C4-2B (cell line): Measurements from ENCODE around the gene ILKAP.

Source experiments
- ZFX ChIP-seq: fragments of 450-650 bp; IDR thresholded peaks from 2 replicates; pipeline ENCODE4 v1.6.1; 2017
- TF ChIP-seq, protein P1 (sequence below): fragments of 450-650 bp; conservative IDR thresholded peaks from 2 replicates; pipeline ENCODE4 v1.5.1; 2017; ENCODE audit warnings: mild to moderate bottlenecking

DNA sequence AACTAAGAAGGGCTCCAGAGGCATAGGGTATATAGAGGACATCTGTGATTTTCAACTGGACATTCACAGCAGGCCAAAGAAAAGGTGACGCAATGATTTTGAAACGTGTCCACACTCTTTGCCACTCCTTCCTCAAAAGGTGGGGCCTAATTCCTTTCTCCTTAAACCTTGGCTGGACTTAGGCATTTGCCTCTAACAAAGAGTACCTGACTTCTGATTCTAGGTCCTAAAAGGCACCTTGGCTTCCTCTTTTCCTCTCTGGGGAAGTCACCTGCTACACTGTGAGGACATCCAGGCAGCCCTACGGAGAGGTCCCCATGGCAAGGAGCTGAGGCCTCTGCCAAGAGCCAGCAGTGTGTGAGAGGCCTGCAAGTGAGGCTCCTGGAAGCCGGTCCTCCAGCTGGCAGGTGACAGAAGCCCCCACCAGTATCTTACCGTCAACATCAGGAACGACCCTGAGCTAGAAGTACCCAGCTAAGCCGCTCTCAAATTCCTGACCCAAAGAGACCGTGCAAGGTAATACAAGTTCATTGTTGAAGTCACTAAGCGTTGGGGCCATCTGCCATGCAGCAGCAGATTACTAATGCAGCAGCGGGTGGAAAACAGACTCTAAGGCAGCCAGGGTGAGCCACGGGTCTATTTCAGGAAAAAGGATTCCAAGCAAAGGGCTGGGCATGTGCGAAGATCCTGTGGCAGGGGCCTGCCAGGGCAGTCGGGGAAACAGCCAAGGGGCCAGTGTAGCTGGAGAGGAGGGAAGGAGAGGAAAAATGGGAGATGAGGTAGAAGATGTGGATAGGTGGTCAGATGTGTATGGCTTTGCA is 43.7 kb upstream of the ILKAP start:
- TF ChIP-seq, protein P1, sequence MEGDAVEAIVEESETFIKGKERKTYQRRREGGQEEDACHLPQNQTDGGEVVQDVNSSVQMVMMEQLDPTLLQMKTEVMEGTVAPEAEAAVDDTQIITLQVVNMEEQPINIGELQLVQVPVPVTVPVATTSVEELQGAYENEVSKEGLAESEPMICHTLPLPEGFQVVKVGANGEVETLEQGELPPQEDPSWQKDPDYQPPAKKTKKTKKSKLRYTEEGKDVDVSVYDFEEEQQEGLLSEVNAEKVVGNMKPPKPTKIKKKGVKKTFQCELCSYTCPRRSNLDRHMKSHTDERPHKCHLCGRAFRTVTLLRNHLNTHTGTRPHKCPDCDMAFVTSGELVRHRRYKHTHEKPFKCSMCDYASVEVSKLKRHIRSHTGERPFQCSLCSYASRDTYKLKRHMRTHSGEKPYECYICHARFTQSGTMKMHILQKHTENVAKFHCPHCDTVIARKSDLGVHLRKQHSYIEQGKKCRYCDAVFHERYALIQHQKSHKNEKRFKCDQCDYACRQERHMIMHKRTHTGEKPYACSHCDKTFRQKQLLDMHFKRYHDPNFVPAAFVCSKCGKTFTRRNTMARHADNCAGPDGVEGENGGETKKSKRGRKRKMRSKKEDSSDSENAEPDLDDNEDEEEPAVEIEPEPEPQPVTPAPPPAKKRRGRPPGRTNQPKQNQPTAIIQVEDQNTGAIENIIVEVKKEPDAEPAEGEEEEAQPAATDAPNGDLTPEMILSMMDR: no peak
- no peak for TF ChIP-seq ZFX
